ENCODE data around the gene SEMA4F.
"Not testable (repeated sequence)": the region's sequence is repeated elsewhere in the genome, so short reads cannot be mapped to it uniquely, and the experiment has no call there.

Gene SEMA4F

GRCh38 chr2:74653985-74654882, at the start of gene SEMA4F:
Gene SEMA4F (plus strand): TSS chr2:74654247. CDS start chr2:74654377, 130 bp downstream.
- peak; percentile 88 for DNase-seq

GRCh38 chr2:74606927-74607326, 47.1 kb upstream of the SEMA4F start:
- no peak for DNase-seq

- no peak for DNase-seq
Measured at GRCh38 chr2:74617122-74617521, 36.9 kb upstream of the SEMA4F start.

- no peak for DNase-seq
Measured at GRCh38 chr2:74618410-74619083, 35.5 kb upstream of the SEMA4F start.

GRCh38 chr2:74619651-74620297, 34.3 kb upstream of the SEMA4F start:
- DNase-seq, result no peak

- DNase-seq, result no peak
Measured at GRCh38 chr2:74620671-74621070, 33.4 kb upstream of the SEMA4F start.

- DNase-seq, result no peak
Measured at GRCh38 chr2:74625658-74626425, 28.2 kb upstream of the SEMA4F start.

- no peak for DNase-seq
Measured at GRCh38 chr2:74628538-74629105, 25.4 kb upstream of the SEMA4F start.

- DNase-seq, result not testable (repeated sequence)
Measured at GRCh38 chr2:74630454-74630853, 23.6 kb upstream of the SEMA4F start.

- no peak for DNase-seq
Measured at GRCh38 chr2:74632209-74632938, 21.7 kb upstream of the SEMA4F start.

GRCh38 chr2:74632939-74633312, 21.1 kb upstream of the SEMA4F start:
- no peak for DNase-seq

- no peak for DNase-seq
Measured at GRCh38 chr2:74639550-74639949, 14.5 kb upstream of the SEMA4F start.

GRCh38 chr2:74645344-74645743, 8.7 kb upstream of the SEMA4F start:
- no peak for DNase-seq

- no peak for DNase-seq
Measured at GRCh38 chr2:74646201-74646600, 7.8 kb upstream of the SEMA4F start.

GRCh38 chr2:74646834-74647482, 7.1 kb upstream of the SEMA4F start:
- DNase-seq, result no peak

GRCh38 chr2:74648009-74648443, 6.0 kb upstream of the SEMA4F start, which contains the start of gene M1AP:
Gene M1AP (minus strand): TSS chr2:74648330. CDS start chr2:74640275, 8,055 bp downstream.
- no peak for DNase-seq

GRCh38 chr2:74653589-74653984, 460 bp upstream of the SEMA4F start:
- no peak for DNase-seq

GRCh38 chr2:74655579-74655978, 1.5 kb downstream of the SEMA4F start:
- DNase-seq, result no peak

- no peak for DNase-seq
Measured at GRCh38 chr2:74658516-74658915, 4.5 kb downstream of the SEMA4F start.

- DNase-seq, result no peak
Measured at GRCh38 chr2:74659462-74659861, 5.4 kb downstream of the SEMA4F start.

- no peak for DNase-seq
Measured at GRCh38 chr2:74668087-74668486, 14.0 kb downstream of the SEMA4F start.

All from NCI-H748 treated with DMSO at 0.1 percent for 48 hours (cell line).